ENCODE results near the gene TMEM179.
"Not testable (repeated sequence)": the region's sequence is repeated elsewhere in the genome, so short reads cannot be mapped to it uniquely, and the experiment has no call there.

Gene TMEM179

GRCh38 chr14:104586832-104587620 lies 17.5 kb downstream of the TMEM179 start:
- no peak for DNase-seq (ENCODE audit: low read depth in 3 of 3)

GRCh38 chr14:104585966-104586697 lies 18.4 kb downstream of the TMEM179 start:
- no peak for DNase-seq (ENCODE audit: low read depth in 3 of 3)

- DNase-seq (ENCODE audit: low read depth in 3 of 3) = no peak
These were observed 20.0 kb downstream of the TMEM179 start for GRCh38 chr14:104584557-104584956.

- DNase-seq (ENCODE audit: low read depth in 3 of 3) = no peak
These were observed 20.9 kb downstream of the TMEM179 start for GRCh38 chr14:104583424-104584306.

GRCh38 chr14:104582662-104583061 lies 21.9 kb downstream of the TMEM179 start:
- no peak for DNase-seq (ENCODE audit: low read depth in 3 of 3)

GRCh38 chr14:104582005-104582404 lies 22.6 kb downstream of the TMEM179 start:
- DNase-seq (ENCODE audit: low read depth in 3 of 3) = no peak

- no peak for DNase-seq (ENCODE audit: low read depth in 3 of 3)
These were observed 23.1 kb downstream of the TMEM179 start for GRCh38 chr14:104581521-104581920.

- DNase-seq (ENCODE audit: low read depth in 3 of 3) = no peak
These were observed 23.6 kb downstream of the TMEM179 start for GRCh38 chr14:104580961-104581360.

GRCh38 chr14:104579939-104580338 lies 24.6 kb downstream of the TMEM179 start:
- DNase-seq (ENCODE audit: low read depth in 3 of 3) = not testable (repeated sequence)

GRCh38 chr14:104579507-104579906 lies 25.1 kb downstream of the TMEM179 start, which contains the start of gene C14orf180:
Gene C14orf180 (plus strand): TSS chr14:104579764. CDS start chr14:104586431, 6,667 bp downstream.
- DNase-seq (ENCODE audit: low read depth in 3 of 3) = no peak

- no peak for DNase-seq (ENCODE audit: low read depth in 3 of 3)
These were observed 26.3 kb downstream of the TMEM179 start for GRCh38 chr14:104578321-104578720.

- DNase-seq (ENCODE audit: low read depth in 3 of 3) = no peak
These were observed 26.7 kb downstream of the TMEM179 start for GRCh38 chr14:104577847-104578301.

- DNase-seq (ENCODE audit: low read depth in 3 of 3) = no peak
These were observed 27.1 kb downstream of the TMEM179 start for GRCh38 chr14:104577426-104577825.

GRCh38 chr14:104576970-104577332 lies 27.6 kb downstream of the TMEM179 start:
- DNase-seq (ENCODE audit: low read depth in 3 of 3) = no peak

- DNase-seq (ENCODE audit: low read depth in 3 of 3) = no peak
These were observed 28.2 kb downstream of the TMEM179 start for GRCh38 chr14:104576232-104576969.

GRCh38 chr14:104574978-104575583 lies 29.5 kb downstream of the TMEM179 start:
- no peak for DNase-seq (ENCODE audit: low read depth in 3 of 3)

GRCh38 chr14:104574536-104574935 lies 30.0 kb downstream of the TMEM179 start:
- DNase-seq (ENCODE audit: low read depth in 3 of 3) = no peak

- DNase-seq (ENCODE audit: low read depth in 3 of 3) = no peak
These were observed 30.6 kb downstream of the TMEM179 start for GRCh38 chr14:104573930-104574329.

GRCh38 chr14:104572668-104573067 lies 31.9 kb downstream of the TMEM179 start:
- no peak for DNase-seq (ENCODE audit: low read depth in 3 of 3)

GRCh38 chr14:104572024-104572626 lies 32.4 kb downstream of the TMEM179 start:
- DNase-seq (ENCODE audit: low read depth in 3 of 3) = no peak

Measured in stimulated activated CD4-positive, alpha-beta T cell treated with anti-CD3 and anti-CD28 coated beads, TNF-alpha, amount 100 ng/mL, for 48 hours (primary cell).